Stimulated activated naive CD8-positive, alpha-beta T cell treated with anti-CD3 and anti-CD28 coated beads, Interleukin-15, Interleukin-2, amounts not matched to agents 100 ng/mL and 50 ng/mL, for 24 hours (primary cell): ENCODE data around the gene KPTN.

Experiments used
- H3K27ac Mint-ChIP-seq: one replicate; pipeline ENCODE4 v1.8.0; 2021; ENCODE audit warnings: mild to moderate bottlenecking, mixed read lengths
- H3K27me3 Mint-ChIP-seq: one replicate; pipeline ENCODE4 v1.8.0; 2021; ENCODE audit warnings: mixed read lengths
- H3K36me3 Mint-ChIP-seq: one replicate; pipeline ENCODE4 v1.8.0; 2021; ENCODE audit warnings: low read depth, mixed read lengths
- H3K4me1 Mint-ChIP-seq: one replicate; pipeline ENCODE4 v1.8.0; 2021; ENCODE audit warnings: low read depth, mixed read lengths
- H3K4me3 Mint-ChIP-seq: one replicate; pipeline ENCODE4 v1.8.0; 2021; ENCODE audit warnings: mild to moderate bottlenecking, mixed read lengths
- H3K9me3 Mint-ChIP-seq: one replicate; pipeline ENCODE4 v1.8.0; 2021; ENCODE audit warnings: mixed read lengths

Gene KPTN

DNA sequence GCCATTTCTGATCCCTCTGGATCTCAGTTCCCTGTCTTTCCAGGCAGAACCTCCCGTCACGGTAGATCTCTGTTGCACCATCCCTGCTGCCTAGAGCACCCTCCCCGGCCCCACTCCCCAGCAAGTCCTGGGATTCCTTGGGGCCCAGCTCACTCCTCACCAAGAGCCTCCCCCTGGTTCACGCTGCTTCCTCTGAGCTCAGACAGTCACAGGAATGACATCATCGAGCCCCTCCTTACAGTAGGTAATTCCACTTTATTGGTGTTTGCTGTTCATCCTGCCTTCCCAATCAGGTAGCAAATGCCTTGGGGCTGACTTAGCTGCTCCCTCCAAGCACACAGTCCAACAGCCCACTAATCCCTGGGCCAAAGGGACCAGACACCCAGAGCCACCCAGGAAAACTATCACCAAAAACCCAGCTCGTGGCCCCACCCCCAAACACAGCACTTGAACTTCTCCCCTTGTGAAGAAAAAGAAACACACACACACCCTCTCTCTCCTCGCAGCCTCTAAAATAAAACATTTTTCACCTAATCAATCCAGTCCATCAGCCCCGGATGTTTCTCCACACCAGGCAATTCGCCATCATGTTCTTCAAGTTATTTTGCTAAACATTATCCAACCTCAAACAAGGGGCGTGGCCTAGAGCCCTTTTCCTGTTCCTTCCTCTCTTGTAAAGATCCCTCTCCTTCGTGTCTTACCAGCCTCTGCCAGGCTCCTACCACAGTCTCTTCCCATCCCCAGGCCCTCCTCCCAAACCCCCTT, 28.3 kb upstream of the KPTN start:
- Mint-ChIP-seq H3K27me3 (no peaks in the 10 kb centered on the region), H3K27ac (peak overlapping the region; percentile 83), H3K4me3 (peak overlapping the region; percentile 98), H3K36me3 (peaks cover 4% of the 10 kb centered on the region), H3K9me3 (no peaks in the 10 kb centered on the region), H3K4me1 (peaks cover 67% of the 10 kb centered on the region)

DNA sequence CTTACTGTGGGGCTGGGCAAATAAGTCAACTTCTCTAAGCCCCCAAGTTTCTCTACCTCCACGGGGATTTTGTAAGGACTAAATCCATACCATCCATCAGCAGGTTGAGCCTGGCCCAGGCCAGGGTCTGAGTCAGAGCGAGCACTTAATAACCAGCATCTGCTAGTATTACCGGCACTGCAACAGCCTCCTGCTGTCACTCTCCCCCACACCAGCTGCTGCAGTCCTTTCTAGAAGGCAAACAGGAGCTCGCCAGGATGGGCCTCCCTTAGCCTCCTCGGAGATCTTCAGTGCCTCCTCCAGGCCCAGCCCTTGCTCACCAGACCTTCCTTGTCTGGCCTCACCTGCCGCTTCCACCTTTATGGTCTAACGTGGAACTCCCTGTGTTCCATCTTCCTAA, 27.7 kb upstream of the KPTN start:
- Mint-ChIP-seq H3K9me3 (no peaks in the 10 kb centered on the region), H3K36me3 (peaks cover 4% of the 10 kb centered on the region), H3K27ac (no peak overlapping the region), H3K4me3 (no peak overlapping the region), H3K4me1 (peaks cover 61% of the 10 kb centered on the region), H3K27me3 (no peaks in the 10 kb centered on the region)

DNA sequence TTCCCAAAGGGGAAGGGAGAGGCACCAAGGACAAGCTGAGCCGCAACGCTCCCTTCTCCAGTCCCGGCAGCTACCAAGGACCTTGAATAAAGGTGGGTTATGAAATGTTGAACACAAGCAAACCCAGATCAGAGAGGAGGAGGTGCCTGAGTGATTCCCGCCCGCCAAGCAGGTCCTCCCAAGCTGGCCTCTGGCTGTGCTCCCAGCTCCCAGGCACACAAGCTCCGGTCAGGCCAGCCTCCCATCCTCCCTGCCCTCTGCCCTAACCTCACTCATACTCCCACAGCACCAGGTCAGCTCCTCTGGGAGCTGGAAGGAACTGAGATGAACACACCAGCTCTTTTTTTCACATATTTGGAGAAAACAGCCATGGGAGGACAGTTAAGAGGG, 27.1 kb upstream of the KPTN start:
- H3K4me3 Mint-ChIP-seq: no peak overlapping the region
- H3K4me1 Mint-ChIP-seq: peaks cover 55% of the 10 kb centered on the region
- peaks cover 4% of the 10 kb centered on the region for H3K36me3 Mint-ChIP-seq
- H3K27me3 Mint-ChIP-seq: no peaks in the 10 kb centered on the region
- H3K9me3 Mint-ChIP-seq: no peaks in the 10 kb centered on the region
- H3K27ac Mint-ChIP-seq: no peak overlapping the region

DNA sequence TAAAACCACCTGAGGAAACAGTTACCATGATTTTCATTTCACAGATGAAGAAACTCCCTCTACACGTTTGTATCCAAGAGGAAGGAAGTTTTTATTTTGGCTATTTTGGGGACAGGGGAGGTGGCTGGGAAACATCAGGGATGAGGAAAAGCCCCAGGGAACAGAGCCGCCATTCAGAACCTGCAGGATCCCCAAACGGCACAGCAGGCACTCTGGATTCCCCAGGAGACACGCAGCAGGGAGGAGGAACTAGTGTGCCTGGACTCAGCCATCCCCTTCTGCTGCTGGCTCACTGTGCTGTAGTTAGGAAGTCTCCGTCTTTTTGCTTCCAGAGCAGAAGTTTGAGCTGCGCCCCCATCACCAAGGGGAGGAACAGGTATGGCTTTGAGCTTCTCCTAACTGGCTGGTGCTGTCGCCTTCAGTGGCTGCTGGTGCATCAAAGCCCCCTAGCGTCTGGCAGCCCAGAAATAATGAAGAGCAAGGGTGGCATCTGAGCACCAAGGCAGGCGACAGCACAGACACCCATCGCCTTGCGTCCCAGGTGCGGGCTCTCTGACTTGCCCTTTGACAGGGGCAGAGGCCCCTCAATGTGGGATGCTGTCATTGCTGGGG, 26.6 kb upstream of the KPTN start:
- Mint-ChIP-seq H3K9me3 (no peaks in the 10 kb centered on the region), H3K27ac (no peak overlapping the region), H3K27me3 (no peaks in the 10 kb centered on the region), H3K4me1 (peaks cover 50% of the 10 kb centered on the region), H3K4me3 (no peak overlapping the region), H3K36me3 (peaks cover 4% of the 10 kb centered on the region)

DNA sequence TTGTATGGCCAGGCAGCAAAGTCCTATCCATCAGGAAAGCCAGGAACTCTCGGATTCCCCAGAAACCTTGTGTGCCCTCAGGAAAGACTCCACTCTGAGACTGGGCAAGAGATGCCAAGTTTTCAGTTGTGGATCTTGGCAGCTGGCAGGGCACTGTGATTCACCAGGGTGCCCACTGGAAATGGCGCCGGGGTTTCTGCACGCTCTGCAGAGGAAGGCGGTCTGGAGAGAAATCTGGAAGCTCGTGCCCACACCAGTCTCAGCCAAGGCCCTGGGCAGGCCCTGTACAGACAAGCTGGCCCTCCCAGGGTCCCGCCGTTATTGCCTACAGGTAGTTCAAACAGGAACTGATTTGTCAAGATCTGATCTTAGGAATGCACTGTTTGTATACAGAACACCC, 26.0 kb upstream of the KPTN start:
- Mint-ChIP-seq H3K4me1 (peaks cover 44% of the 10 kb centered on the region), H3K27me3 (no peaks in the 10 kb centered on the region), H3K4me3 (no peak overlapping the region), H3K27ac (no peak overlapping the region), H3K36me3 (peaks cover 4% of the 10 kb centered on the region), H3K9me3 (no peaks in the 10 kb centered on the region)

DNA sequence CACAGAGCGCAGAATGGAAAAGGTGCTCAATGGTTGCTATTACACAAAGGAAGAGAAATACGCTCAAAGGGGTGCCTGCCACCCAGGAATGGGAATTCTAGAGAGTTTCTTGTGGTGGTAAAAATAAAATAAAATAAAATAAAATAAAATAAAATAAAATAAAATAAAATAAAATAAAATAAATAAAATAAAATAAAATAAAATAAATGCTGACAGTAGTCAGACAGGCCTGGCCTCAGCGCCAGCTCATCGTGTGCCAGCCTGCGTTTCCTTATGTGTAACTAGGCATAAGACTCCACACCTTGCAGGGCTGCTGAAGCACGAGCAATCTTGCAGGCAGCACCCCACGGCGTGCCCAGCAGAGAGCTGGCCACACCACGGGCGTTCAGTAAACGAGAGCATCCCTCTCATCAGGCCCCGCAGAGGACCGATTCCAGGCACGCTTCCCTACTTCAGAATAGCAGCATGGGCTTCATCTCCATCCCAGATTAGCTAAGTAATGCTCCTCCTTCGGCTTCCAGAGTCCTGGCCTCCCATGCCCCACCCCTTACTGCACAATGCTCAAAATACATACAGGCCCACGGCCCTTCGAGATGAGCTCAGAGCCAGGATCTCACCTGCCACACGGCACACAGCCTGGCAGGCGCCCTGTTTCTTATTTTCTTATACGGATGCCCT, 25.3 kb upstream of the KPTN start:
- no peak overlapping the region for H3K27ac Mint-ChIP-seq
- no peaks in the 10 kb centered on the region for H3K27me3 Mint-ChIP-seq
- H3K9me3 Mint-ChIP-seq: no peaks in the 10 kb centered on the region
- H3K4me3 Mint-ChIP-seq: no peak overlapping the region
- peaks cover 37% of the 10 kb centered on the region for H3K4me1 Mint-ChIP-seq
- H3K36me3 Mint-ChIP-seq: peaks cover under 1% of the 10 kb centered on the region

DNA sequence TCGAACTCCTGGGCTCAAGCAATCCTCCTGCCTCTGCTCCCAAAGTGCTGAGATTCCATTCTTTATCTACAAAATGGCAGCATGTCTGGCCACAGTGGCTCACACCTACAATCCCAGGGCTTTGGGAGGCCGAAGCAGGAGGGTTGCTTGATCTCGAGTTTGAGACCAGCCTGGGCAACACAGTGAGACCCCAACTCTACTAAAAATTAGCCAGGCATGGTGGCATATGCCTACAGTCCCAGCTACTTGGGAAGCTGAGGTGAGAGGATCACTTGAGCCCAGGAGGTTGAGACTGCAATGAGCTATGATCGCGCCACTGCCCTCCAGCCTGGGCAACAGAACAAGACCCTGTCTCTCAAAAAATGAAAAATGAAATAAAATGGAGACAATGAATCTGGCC, 24.7 kb upstream of the KPTN start:
- Mint-ChIP-seq H3K36me3 (no peaks in the 10 kb centered on the region), H3K4me1 (peaks cover 31% of the 10 kb centered on the region), H3K4me3 (no peak overlapping the region), H3K9me3 (no peaks in the 10 kb centered on the region), H3K27me3 (no peaks in the 10 kb centered on the region), H3K27ac (no peak overlapping the region)

DNA sequence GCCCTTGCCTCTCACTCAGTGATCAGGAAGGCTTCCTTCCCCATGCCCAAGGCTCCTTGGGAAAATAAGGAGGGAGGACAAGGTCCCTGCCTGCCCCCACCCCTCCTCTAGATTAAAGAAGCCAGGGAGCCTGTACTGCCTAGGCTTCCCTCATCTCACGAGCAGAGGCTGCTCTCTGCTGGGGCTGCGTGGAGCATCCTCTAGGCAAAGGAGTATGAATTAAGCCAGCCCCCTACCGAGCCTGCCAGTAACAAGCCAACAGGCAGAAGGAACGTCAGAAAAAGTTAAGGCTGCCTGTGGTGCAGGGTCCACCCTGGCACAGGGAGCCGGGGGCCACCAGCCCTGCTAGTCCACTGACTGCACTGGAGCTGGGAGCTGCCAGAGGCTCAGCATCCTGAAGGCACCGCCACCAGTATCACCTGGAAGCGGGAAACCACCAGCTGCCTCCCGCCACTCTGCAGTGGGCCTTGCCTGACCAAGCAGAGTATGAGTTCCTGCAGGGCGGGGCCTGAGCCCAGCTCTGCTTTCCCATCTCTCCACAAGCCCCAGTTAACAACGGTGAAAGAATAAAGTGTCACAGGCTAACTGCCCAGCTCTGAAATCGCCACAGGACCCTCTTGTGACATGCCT, 24.0 kb upstream of the KPTN start:
- H3K27me3 Mint-ChIP-seq: no peaks in the 10 kb centered on the region
- no peaks in the 10 kb centered on the region for H3K36me3 Mint-ChIP-seq
- no peak overlapping the region for H3K27ac Mint-ChIP-seq
- no peaks in the 10 kb centered on the region for H3K9me3 Mint-ChIP-seq
- H3K4me1 Mint-ChIP-seq: peaks cover 24% of the 10 kb centered on the region
- no peak overlapping the region for H3K4me3 Mint-ChIP-seq

DNA sequence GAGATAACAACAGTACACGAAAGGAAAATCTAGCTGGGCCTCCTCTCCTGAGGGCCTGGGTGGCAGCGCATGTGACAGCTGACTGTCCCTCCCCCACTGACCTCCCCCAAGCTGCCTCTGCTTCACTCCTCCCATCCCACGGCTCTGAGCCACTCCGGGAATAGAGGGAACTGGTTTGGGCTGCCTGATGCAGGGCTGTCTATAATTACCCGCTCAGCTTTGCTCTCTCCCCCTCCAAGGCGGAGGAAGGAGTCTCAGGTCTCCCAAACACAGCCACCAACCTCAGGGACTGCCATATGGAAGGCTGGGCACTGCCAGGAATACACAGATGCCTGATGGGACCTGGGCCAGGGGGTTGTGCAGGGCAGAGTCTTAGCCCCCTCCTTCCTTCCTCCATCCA, 23.0 kb upstream of the KPTN start:
- Mint-ChIP-seq H3K27ac (no peak overlapping the region), H3K9me3 (no peaks in the 10 kb centered on the region), H3K4me1 (peaks cover 14% of the 10 kb centered on the region)

DNA sequence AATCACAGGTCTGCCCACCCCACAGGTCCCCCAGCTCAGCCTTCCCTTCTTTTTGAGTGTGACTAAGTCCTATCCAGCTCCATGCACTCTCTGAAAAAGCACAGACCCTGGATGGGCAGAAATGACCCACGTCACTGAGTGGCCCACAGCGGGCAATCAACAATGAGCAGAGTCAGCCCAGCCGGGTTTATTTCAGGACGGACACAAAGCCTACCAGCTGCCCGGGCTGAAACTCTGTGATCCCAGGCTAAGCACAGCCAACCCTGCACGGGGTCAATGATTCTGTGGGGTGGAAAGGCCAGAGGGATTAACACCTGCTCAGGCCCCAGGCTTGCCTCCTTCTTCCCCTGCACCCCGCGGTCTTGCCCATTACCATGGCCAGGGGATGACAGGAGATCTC, 22.4 kb upstream of the KPTN start:
- H3K36me3 Mint-ChIP-seq: peaks cover 8% of the 10 kb centered on the region
- H3K9me3 Mint-ChIP-seq: no peaks in the 10 kb centered on the region
- peaks cover 10% of the 10 kb centered on the region for H3K4me1 Mint-ChIP-seq
- no peak overlapping the region for H3K27ac Mint-ChIP-seq
- no peak overlapping the region for H3K4me3 Mint-ChIP-seq
- no peaks in the 10 kb centered on the region for H3K27me3 Mint-ChIP-seq

More for the DNA sequence above, 23.0 kb upstream of the KPTN start:
- Mint-ChIP-seq H3K36me3 (peaks cover 5% of the 10 kb centered on the region), H3K4me3 (no peak overlapping the region), H3K27me3 (no peaks in the 10 kb centered on the region)

DNA sequence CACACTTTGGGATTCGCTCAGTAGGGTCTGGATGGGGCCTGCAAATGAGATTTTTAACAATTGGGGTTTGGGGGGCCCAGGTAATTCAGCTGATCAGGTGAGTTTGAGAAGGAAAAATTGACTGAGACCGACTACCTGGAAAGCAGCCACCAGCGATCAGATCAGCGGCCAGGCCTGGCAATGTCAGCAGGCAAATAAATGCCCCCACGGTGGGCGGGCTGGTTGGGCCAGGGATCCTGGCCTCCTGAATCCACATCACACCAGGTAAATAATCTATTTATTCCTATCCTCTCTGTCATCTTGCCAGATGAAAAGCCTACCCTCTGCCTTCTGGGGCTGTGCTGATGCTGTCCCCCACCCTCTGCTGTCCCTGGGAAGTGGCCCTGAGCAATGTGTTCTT, 21.5 kb upstream of the KPTN start:
- no peaks in the 10 kb centered on the region for H3K27me3 Mint-ChIP-seq
- peaks cover 10% of the 10 kb centered on the region for H3K36me3 Mint-ChIP-seq
- peaks cover 10% of the 10 kb centered on the region for H3K4me1 Mint-ChIP-seq
- H3K9me3 Mint-ChIP-seq: no peaks in the 10 kb centered on the region
- H3K4me3 Mint-ChIP-seq: no peak overlapping the region
- H3K27ac Mint-ChIP-seq: no peak overlapping the region

DNA sequence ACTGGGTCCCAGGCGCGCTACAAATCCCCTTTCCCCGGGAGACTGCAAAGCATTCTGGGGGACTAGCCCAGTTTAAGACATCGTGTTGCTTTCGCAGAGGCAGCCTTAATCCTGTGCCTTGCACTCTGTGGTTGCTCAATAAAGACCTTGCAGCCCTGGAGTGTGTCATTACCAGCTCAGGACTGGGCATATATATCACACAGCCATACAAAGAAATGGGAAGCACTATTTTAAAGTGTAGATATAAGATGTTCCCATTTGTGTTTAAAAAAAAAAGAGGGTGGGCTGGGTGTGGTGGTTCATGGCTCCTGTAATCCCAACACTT, 19.8 kb upstream of the KPTN start:
- Mint-ChIP-seq H3K4me3 (no peak overlapping the region), H3K27ac (no peak overlapping the region), H3K36me3 (peaks cover 10% of the 10 kb centered on the region), H3K4me1 (peaks cover under 1% of the 10 kb centered on the region), H3K27me3 (no peaks in the 10 kb centered on the region), H3K9me3 (no peaks in the 10 kb centered on the region)

DNA sequence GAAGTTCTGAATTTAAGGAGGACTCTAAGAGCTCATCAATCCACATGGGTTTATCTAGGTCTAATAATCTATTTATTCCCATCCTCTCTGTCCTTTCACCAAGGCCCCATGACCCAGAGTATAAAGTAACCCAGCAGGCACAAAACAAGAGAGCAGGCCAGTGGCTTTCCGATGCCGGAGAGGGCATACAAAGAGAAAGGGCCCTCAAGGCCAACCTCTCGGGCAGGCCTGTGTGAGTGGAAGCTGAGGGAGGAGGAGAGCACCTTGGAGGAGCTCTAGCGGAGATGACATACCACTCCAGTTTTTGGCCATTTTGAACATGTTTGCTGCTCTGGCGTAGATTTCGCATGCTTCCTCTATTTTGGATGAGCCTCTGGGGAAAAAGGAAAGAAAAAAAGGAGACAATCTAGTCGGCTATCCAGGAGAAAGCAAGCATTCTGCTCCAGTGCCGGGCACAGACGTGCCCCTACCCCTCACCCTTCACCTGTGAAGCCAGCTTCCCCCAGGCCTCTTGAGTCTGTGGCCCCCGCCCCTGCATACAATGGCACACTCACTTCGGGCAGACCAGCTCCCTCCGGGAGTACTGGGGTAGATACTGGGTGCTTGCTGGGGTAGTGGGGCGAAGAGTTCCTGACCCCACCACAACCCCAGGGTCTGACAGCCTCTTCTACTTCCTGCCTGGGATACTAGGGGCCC, 19.3 kb upstream of the KPTN start:
- Mint-ChIP-seq H3K4me3 (no peak overlapping the region), H3K36me3 (peaks cover 10% of the 10 kb centered on the region), H3K9me3 (no peaks in the 10 kb centered on the region), H3K4me1 (no peaks in the 10 kb centered on the region), H3K27me3 (no peaks in the 10 kb centered on the region), H3K27ac (no peak overlapping the region)

DNA sequence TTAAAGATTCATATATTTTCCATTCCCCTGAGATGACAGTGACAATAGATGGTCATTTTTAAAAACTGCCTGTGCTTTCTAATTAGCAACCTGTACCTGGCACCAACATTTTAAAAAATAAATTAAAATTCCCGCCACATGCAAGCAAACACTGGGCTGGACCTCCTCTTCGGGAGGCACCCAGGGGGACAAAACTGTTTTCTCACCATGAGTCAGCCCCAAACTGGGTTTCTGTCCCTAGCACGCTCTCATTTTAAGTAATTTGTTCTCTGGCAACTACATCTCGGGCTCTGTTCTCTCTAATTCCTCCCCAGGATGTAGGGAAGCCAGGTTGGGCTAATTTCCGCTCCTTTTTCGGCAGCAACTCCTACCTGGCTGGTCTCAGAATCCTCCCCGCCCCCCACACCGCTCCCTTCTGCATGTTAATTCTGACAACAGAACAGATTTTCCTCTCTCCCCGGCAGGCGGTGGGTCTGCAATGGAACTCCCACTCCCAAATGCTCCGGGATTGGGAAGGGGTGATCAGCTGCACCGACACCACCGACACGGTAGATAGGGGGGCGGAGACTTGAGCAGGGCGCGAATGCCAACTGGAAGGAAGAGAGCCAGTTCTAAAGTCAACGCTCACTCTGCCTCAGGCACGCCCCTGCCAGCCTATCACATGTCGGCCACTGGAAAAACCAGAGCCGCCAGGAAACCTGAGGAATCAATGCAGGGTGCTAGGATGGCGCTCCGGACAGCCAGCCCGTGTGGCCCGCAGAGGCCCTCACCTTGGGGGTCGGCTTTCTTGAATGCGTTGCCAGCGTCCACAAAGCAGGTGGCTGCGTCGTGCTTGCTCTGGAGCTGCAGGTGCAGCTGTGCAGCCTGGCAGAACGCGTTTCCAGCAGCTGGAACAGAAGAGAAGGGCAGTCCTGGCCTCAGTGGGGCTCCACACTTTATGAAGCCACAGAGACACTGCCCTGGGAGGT, 16.1 kb upstream of the KPTN start:
- Mint-ChIP-seq H3K27ac (no peak overlapping the region), H3K36me3 (peaks cover 13% of the 10 kb centered on the region), H3K9me3 (no peaks in the 10 kb centered on the region), H3K4me3 (no peak overlapping the region), H3K4me1 (no peaks in the 10 kb centered on the region), H3K27me3 (no peaks in the 10 kb centered on the region)
